Measurements from ENCODE around the gene CEACAM18.

Gene CEACAM18

GRCh38 chr19:51478381-51479234, at the start of gene CEACAM18:
Gene CEACAM18, plus strand, starts transcription at chr19:51478539.
- TF ChIP-seq MAX (IDR thresholded peaks at IDR 0.05) (no peak), CEBPB (IDR thresholded peaks at IDR 0.05) (no peak), CREB1 (IDR thresholded peaks at IDR 0.05; ENCODE audit: low read depth) (no peak), NFIC (IDR thresholded peaks at IDR 0.05) (no peak), ZBTB7A (IDR thresholded peaks at IDR 0.05; ENCODE audit: low read depth) (no peak), EGR1 (IDR thresholded peaks at IDR 0.05) (no peak), TEAD4 (IDR thresholded peaks at IDR 0.05) (no peak), EP300 (IDR thresholded peaks at IDR 0.05; ENCODE audit: borderline replicate concordance) (no peak), TAF1 (IDR thresholded peaks at IDR 0.05; ENCODE audit: low read depth) (no peak), TCF12 (IDR thresholded peaks at IDR 0.05; ENCODE audit: low read depth) (no peak), FOXM1 (IDR thresholded peaks at IDR 0.05; ENCODE audit: borderline replicate concordance, low read depth) (no peak)

- TF ChIP-seq CEBPB (IDR thresholded peaks at IDR 0.05) (no peak), EGR1 (IDR thresholded peaks at IDR 0.05) (no peak), CREB1 (IDR thresholded peaks at IDR 0.05; ENCODE audit: low read depth) (no peak), EP300 (IDR thresholded peaks at IDR 0.05; ENCODE audit: borderline replicate concordance) (no peak), TEAD4 (IDR thresholded peaks at IDR 0.05) (no peak), YY1 (IDR thresholded peaks at IDR 0.05; ENCODE audit: low read depth) (no peak), TCF12 (IDR thresholded peaks at IDR 0.05; ENCODE audit: low read depth) (no peak), TAF1 (IDR thresholded peaks at IDR 0.05; ENCODE audit: low read depth) (no peak), MAX (IDR thresholded peaks at IDR 0.05) (no peak), FOXM1 (IDR thresholded peaks at IDR 0.05; ENCODE audit: borderline replicate concordance, low read depth) (no peak), RAD21 (IDR thresholded peaks at IDR 0.05; ENCODE audit: low read depth) (no peak), ZBTB7A (IDR thresholded peaks at IDR 0.05; ENCODE audit: low read depth) (no peak), NFIC (IDR thresholded peaks at IDR 0.05) (no peak)
- TF ChIP-seq, protein P1, sequence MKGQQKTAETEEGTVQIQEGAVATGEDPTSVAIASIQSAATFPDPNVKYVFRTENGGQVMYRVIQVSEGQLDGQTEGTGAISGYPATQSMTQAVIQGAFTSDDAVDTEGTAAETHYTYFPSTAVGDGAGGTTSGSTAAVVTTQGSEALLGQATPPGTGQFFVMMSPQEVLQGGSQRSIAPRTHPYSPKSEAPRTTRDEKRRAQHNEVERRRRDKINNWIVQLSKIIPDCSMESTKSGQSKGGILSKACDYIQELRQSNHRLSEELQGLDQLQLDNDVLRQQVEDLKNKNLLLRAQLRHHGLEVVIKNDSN (IDR thresholded peaks at IDR 0.05) = no peak
- TF ChIP-seq, protein P2, sequence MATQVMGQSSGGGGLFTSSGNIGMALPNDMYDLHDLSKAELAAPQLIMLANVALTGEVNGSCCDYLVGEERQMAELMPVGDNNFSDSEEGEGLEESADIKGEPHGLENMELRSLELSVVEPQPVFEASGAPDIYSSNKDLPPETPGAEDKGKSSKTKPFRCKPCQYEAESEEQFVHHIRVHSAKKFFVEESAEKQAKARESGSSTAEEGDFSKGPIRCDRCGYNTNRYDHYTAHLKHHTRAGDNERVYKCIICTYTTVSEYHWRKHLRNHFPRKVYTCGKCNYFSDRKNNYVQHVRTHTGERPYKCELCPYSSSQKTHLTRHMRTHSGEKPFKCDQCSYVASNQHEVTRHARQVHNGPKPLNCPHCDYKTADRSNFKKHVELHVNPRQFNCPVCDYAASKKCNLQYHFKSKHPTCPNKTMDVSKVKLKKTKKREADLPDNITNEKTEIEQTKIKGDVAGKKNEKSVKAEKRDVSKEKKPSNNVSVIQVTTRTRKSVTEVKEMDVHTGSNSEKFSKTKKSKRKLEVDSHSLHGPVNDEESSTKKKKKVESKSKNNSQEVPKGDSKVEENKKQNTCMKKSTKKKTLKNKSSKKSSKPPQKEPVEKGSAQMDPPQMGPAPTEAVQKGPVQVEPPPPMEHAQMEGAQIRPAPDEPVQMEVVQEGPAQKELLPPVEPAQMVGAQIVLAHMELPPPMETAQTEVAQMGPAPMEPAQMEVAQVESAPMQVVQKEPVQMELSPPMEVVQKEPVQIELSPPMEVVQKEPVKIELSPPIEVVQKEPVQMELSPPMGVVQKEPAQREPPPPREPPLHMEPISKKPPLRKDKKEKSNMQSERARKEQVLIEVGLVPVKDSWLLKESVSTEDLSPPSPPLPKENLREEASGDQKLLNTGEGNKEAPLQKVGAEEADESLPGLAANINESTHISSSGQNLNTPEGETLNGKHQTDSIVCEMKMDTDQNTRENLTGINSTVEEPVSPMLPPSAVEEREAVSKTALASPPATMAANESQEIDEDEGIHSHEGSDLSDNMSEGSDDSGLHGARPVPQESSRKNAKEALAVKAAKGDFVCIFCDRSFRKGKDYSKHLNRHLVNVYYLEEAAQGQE (IDR thresholded peaks at IDR 0.05; ENCODE audit: low read depth) = no peak
Measured at GRCh38 chr19:51430221-51430620, 48.1 kb upstream of the CEACAM18 start.

GRCh38 chr19:51431124-51431523, 47.2 kb upstream of the CEACAM18 start:
- TF ChIP-seq, protein P1 (IDR thresholded peaks at IDR 0.05) = no peak
- TF ChIP-seq EGR1 (IDR thresholded peaks at IDR 0.05) = no peak
- no peak for TF ChIP-seq RAD21 (IDR thresholded peaks at IDR 0.05; ENCODE audit: low read depth)
- no peak for TF ChIP-seq CEBPB (IDR thresholded peaks at IDR 0.05)
- no peak for TF ChIP-seq CREB1 (IDR thresholded peaks at IDR 0.05; ENCODE audit: low read depth)
- no peak for TF ChIP-seq TCF12 (IDR thresholded peaks at IDR 0.05; ENCODE audit: low read depth)
- TF ChIP-seq MAX (IDR thresholded peaks at IDR 0.05) = no peak
- no peak for TF ChIP-seq ZBTB7A (IDR thresholded peaks at IDR 0.05; ENCODE audit: low read depth)
- no peak for TF ChIP-seq EP300 (IDR thresholded peaks at IDR 0.05; ENCODE audit: borderline replicate concordance)
- no peak for TF ChIP-seq YY1 (IDR thresholded peaks at IDR 0.05; ENCODE audit: low read depth)
- no peak for TF ChIP-seq TAF1 (IDR thresholded peaks at IDR 0.05; ENCODE audit: low read depth)
- no peak for TF ChIP-seq NFIC (IDR thresholded peaks at IDR 0.05)
- TF ChIP-seq, protein P2 (IDR thresholded peaks at IDR 0.05; ENCODE audit: low read depth) = no peak
- no peak for TF ChIP-seq FOXM1 (IDR thresholded peaks at IDR 0.05; ENCODE audit: borderline replicate concordance, low read depth)
- no peak for TF ChIP-seq TEAD4 (IDR thresholded peaks at IDR 0.05)

DNA sequence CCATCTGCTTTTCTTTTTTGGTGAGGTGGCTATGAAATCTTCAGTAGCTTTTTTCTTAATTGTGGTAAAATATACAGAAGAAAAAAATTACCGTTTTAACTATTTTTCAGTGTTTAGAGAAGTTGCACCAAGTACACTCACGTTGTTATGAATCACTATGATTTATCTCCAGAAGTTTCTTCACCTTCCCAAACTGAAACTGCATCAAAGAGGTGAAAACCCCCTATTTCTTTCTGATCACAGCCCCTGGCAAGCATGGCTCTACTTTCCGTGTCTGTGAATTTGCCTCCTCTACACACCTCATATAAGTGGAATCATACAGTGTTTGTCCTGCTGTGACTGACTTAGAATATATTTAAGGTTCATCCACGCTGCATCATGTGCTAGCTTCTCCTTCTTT, 45.3 kb upstream of the CEACAM18 start:
- no peak for TF ChIP-seq CREB1 (IDR thresholded peaks at IDR 0.05; ENCODE audit: low read depth)
- TF ChIP-seq RAD21 (IDR thresholded peaks at IDR 0.05; ENCODE audit: low read depth) = no peak
- no peak for TF ChIP-seq CEBPB (IDR thresholded peaks at IDR 0.05)
- no peak for TF ChIP-seq MAX (IDR thresholded peaks at IDR 0.05)
- no peak for TF ChIP-seq ZBTB7A (IDR thresholded peaks at IDR 0.05; ENCODE audit: low read depth)
- no peak for TF ChIP-seq FOXM1 (IDR thresholded peaks at IDR 0.05; ENCODE audit: borderline replicate concordance, low read depth)
- TF ChIP-seq, protein P2 (IDR thresholded peaks at IDR 0.05; ENCODE audit: low read depth) = no peak
- no peak for TF ChIP-seq YY1 (IDR thresholded peaks at IDR 0.05; ENCODE audit: low read depth)
- no peak for TF ChIP-seq TCF12 (IDR thresholded peaks at IDR 0.05; ENCODE audit: low read depth)
- TF ChIP-seq TEAD4 (IDR thresholded peaks at IDR 0.05) = no peak
- TF ChIP-seq, protein P1 (IDR thresholded peaks at IDR 0.05) = no peak
- TF ChIP-seq TAF1 (IDR thresholded peaks at IDR 0.05; ENCODE audit: low read depth) = no peak
- TF ChIP-seq NFIC (IDR thresholded peaks at IDR 0.05) = no peak
- TF ChIP-seq EP300 (IDR thresholded peaks at IDR 0.05; ENCODE audit: borderline replicate concordance) = no peak
- TF ChIP-seq EGR1 (IDR thresholded peaks at IDR 0.05) = no peak

Measured in Ishikawa (cell line).